Hepatic stellate cell (primary cell): ENCODE results near the gene SOX5.
"Not testable (repeated sequence)": the region's sequence is repeated elsewhere in the genome, so short reads cannot be mapped to it uniquely, and the experiment has no call there.

ENCODE experiments used
- DNase-seq: peaks from one replicate; pipeline ENCODE4 v3.0.0; 2011; ENCODE audit warnings: low spot score

Gene SOX5

GRCh38 chr12:23906329-23906728 is 43.1 kb downstream of the SOX5 start:
- DNase-seq, result no peak

GRCh38 chr12:23899434-23899833 is 50.0 kb downstream of the SOX5 start:
- no peak for DNase-seq

GRCh38 chr12:23898121-23898520 is 51.3 kb downstream of the SOX5 start:
- DNase-seq, result no peak

GRCh38 chr12:23895792-23896218 is 53.7 kb downstream of the SOX5 start:
- no peak for DNase-seq

- DNase-seq, result no peak
Observed at GRCh38 chr12:23893611-23894010, 55.9 kb downstream of the SOX5 start.

- DNase-seq, result no peak
Observed at GRCh38 chr12:23891115-23891514, 58.4 kb downstream of the SOX5 start.

GRCh38 chr12:23889069-23889440 is 60.4 kb downstream of the SOX5 start:
- DNase-seq, result no peak

- DNase-seq, result no peak
Observed at GRCh38 chr12:23888396-23889068, 60.9 kb downstream of the SOX5 start.

- DNase-seq, result no peak
Observed at GRCh38 chr12:23887055-23887835, 62.2 kb downstream of the SOX5 start.

- DNase-seq, result no peak
Observed at GRCh38 chr12:23885394-23885793, 64.1 kb downstream of the SOX5 start.

GRCh38 chr12:23884909-23885308 is 64.6 kb downstream of the SOX5 start:
- DNase-seq, result no peak

GRCh38 chr12:23880988-23881387 is 68.5 kb downstream of the SOX5 start:
- DNase-seq, result no peak

GRCh38 chr12:23876618-23877017 is 72.9 kb downstream of the SOX5 start:
- DNase-seq, result not testable (repeated sequence)

- DNase-seq, result no peak
Observed at GRCh38 chr12:23867794-23868193, 81.7 kb downstream of the SOX5 start.

- no peak for DNase-seq
Observed at GRCh38 chr12:23862701-23863100, 86.8 kb downstream of the SOX5 start.

GRCh38 chr12:23860019-23860418 is 89.5 kb downstream of the SOX5 start:
- DNase-seq, result no peak

GRCh38 chr12:23857178-23857577 is 92.3 kb downstream of the SOX5 start:
- DNase-seq, result no peak

- DNase-seq, result no peak
Observed at GRCh38 chr12:23855813-23856212, 93.7 kb downstream of the SOX5 start.

- no peak for DNase-seq
Observed at GRCh38 chr12:23854598-23854997, 94.9 kb downstream of the SOX5 start.

GRCh38 chr12:23853640-23854039 is 95.8 kb downstream of the SOX5 start:
- no peak for DNase-seq

GRCh38 chr12:23851602-23852001 is 97.9 kb downstream of the SOX5 start:
- no peak for DNase-seq

- no peak for DNase-seq
Observed at GRCh38 chr12:23847857-23848256, 101.6 kb downstream of the SOX5 start.

- no peak for DNase-seq
Observed at GRCh38 chr12:23843958-23844357, 105.5 kb downstream of the SOX5 start.

- DNase-seq, result no peak
Observed at GRCh38 chr12:23834076-23834475, 115.4 kb downstream of the SOX5 start.
